Measurements from ENCODE around the gene ABCB11.

The ABCB11 gene

GRCh38 chr2:169042856-169043255, 11.7 kb upstream of the ABCB11 start:
- no peak for DNase-seq (ENCODE audit: low read depth)

- no peak for DNase-seq (ENCODE audit: low read depth)
Observed at GRCh38 chr2:169041594-169041993, 10.5 kb upstream of the ABCB11 start.

DNA sequence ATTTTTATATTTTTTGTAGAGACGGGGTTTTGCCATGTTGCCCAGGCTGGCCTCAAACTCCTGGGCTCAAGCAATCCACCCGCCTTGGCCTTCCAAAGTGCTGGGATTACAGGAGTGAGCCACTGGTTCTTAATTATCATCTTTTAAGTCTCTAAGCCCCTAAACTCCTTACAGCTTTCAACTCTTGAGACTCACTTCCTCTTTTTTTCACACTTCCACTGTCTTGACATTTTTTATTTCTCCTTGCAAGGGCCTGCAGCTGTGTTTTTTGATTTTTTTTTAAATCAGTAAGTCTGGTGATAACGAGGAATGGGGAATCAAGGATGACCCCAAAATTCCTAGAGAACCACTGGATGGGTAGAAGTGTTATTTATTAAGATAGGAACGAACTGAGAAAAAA, 8.6 kb upstream of the ABCB11 start:
- DNase-seq (ENCODE audit: low read depth) = no peak

- DNase-seq (ENCODE audit: low read depth) = no peak
Observed at GRCh38 chr2:169038338-169038757, 7.2 kb upstream of the ABCB11 start.

DNA sequence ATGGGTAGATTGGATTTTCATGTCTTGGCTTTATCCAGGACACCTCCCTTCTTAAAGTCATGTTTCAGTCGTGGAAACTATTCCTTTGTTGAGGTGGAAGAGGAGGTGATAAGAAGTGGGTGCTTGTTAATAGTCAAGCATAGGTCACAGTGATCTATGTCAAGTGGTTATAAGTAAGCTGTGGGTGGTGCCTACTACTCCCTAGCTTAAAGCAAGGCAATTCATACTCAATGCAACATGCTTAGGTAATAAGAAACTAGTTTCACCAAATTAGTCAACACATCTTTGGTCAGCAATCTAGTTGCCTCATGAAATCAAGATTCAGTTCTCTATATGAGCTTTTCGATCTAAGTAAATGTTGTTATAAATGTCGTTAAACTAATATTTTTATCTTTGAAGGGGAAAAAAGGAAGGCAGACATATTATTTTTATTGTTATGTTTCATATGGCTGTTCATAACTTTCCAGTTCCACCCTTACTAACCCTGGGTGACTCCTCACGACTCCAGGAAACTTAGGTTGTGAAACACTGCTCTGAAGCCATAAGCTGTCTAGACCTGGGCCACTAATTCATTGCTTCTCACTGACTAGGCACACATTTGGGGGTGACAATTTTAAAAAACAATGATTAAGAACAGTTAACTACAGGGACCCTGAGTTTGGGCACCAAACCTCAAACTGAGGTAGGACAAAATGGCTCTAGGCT, 5.8 kb upstream of the ABCB11 start:
- DNase-seq (ENCODE audit: low read depth) = no peak

DNA sequence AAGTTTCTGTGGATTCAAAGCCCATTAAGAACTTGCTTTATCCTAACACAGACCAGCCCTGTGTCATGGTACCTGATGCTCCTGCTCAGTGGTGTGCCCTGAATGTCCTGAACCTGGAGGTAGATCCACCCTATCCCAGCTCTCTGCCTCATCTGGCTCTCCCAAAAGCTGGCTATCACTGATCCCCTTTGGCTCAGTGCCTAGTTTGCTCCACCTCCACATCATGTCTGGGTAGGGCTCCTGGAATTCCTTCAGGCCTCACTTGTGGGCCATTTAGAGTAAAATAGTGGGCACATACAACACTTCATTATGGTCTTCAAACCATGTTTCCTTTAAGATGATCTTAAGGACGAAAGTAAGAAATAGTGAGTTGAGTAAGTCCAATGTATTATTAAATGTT, 4.8 kb upstream of the ABCB11 start:
- no peak for DNase-seq (ENCODE audit: low read depth)

DNA sequence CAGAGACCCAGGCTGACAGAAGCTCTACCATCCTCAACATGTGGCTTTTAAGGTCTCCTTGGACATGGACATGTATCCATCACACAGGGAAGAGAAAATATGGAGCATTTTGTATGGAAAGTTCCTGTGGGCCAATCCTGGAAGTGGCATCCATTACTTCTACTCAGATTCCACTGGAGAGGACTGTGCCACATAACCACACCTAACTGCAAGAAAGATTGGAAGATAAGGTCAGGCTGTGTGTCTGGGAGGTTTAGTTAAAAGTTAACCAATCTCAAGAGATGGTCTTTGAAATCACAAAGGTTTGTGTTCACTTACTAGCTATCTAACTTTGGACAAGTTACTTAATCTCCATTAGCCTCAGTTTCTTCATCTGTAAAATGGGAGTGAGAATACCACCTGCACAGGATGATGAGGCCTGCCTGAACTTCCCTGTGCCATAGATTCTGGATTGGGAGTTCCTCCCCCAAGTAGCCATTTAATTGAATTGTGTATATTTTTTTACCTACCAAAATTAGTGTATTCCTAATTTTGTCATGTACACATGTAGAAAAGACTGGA, 3.9 kb upstream of the ABCB11 start:
- no peak for DNase-seq (ENCODE audit: low read depth)

DNA sequence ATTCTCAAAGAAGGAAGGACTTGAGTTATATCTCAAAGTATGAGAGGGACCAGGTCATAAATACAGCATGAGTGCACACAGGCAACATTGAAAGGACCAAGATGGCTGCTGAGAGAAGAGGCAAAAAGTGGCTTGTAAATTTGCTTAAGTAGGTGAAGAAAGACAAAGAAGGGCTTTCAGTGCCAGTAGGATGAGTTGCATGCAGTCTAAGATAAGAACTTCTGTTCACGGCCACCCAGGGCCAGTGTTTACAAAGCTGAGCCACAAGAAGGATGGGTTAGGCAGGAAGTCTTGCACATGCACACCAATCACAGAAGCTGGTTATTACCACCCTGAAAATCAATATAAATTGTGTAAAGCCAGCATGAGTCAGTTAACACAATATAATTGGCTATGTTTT, 3.1 kb upstream of the ABCB11 start:
- DNase-seq (ENCODE audit: low read depth) = no peak

- DNase-seq (ENCODE audit: low read depth) = no peak
Observed at GRCh38 chr2:169029341-169029740, 1.8 kb downstream of the ABCB11 start.

DNA sequence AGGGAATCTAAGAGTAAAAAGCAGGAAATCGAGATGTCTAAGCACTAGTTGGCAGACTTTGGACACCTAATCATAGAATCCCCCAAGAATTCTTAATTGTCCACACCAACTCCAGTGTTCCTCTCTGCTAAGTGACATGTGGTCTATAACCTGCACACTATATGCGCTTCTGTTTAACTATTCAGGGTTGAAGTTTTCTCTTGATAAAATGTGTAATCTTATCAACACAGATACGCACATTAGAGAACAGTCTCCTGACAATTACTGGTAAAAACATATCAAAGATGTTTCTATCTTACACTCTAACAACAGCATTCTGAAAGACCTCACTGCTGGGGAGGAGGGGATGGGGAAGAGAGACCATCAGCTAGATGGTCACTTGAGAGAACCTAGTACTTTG, 3.9 kb downstream of the ABCB11 start:
- DNase-seq (ENCODE audit: low read depth) = no peak

- DNase-seq (ENCODE audit: low read depth) = no peak
Observed at GRCh38 chr2:169026056-169026455, 5.1 kb downstream of the ABCB11 start.

- no peak for DNase-seq (ENCODE audit: low read depth)
Observed at GRCh38 chr2:169023161-169023560, 8.0 kb downstream of the ABCB11 start.

GRCh38 chr2:169018390-169018789, 12.7 kb downstream of the ABCB11 start:
- DNase-seq (ENCODE audit: low read depth) = no peak

DNA sequence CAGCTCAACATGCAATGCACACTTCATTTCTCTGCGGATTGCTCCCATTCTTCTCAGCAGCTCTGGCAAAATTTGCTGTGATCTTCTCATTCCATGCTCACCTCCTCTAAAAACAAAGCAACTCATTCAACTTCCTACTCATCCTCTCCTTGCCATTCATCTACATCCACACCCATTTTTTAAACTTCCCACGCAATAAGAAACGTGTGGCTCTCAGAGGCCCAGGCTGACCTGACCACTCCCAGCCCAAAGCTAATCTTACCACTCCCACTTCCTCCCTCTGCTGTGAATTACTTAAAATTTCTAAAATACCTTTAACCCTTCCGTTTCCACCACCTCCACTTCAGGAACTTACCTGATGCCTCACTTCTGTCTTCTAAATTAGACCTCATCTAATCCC, 15.2 kb downstream of the ABCB11 start:
- no peak for DNase-seq (ENCODE audit: low read depth)

- no peak for DNase-seq (ENCODE audit: low read depth)
Observed at GRCh38 chr2:169014780-169015179, 16.3 kb downstream of the ABCB11 start.

DNA sequence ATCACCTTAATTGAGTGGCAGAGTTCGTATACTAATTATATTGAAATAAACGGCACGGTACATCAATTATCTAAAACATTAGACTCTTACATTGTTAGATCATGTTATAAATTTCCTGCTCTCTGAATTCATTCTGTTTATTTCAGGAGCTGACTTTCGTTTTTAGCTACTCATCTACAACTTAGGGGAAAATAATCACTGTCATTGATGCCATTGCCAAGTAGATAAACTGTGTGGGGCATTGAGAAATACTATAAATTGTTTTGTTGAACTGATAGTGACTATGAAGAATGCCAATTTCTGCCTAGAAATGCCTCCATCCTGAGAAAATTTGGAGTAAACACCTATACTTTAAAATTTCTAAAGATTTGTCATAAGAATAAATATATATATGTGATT, 17.5 kb downstream of the ABCB11 start:
- DNase-seq (ENCODE audit: low read depth) = no peak

GRCh38 chr2:169012812-169013627, 18.1 kb downstream of the ABCB11 start:
- DNase-seq (ENCODE audit: low read depth) = no peak

DNA sequence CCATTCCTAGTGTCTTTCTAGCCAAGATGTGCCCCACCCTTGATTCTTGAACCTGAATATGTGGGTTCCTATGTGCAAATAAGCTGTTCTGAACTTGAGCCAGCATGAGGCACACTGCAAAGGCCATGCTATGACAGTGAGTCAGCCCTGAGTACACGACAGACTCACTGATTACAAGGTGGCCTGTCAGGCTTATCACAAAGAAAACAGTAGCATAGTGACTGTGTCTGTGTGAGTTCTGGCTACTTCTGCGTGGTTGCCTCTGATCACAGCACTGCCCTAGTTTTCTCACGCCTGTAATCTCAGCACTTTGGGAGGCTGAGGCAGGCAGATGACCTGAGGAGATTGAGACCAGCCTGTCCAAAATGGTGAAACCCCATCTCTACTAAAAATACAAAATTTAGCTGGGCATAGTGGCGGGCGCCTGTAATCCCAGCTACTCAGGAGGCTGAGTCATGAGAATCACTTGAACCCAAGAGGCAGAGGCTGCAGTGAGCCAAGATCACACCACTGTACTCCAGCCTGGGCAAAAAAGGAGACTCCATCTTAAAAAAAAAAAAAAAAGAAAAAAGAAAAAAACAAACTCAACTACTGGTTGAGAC, 18.8 kb downstream of the ABCB11 start:
- DNase-seq (ENCODE audit: low read depth) = peak; percentile 4

DNA sequence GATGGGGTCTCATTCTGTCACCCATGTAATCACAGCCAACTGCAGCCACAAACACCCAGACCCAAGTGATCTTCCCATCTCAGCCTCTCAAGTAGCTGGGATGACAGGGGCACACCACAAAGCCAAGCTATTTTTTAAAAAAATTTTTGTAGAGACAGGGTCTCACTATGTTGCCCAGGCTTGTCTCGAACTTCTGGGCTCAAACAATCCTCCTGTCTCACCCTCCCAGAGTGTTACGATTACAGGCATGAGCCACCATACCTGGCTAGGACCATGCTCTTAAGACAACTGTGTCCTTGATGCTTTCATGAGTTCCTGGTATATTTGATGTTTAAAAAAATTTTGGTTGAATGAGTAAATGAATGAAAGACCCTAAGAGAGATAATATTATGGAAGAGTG, 19.4 kb downstream of the ABCB11 start:
- no peak for DNase-seq (ENCODE audit: low read depth)

- no peak for DNase-seq (ENCODE audit: low read depth)
Observed at GRCh38 chr2:169010633-169011460, 20.3 kb downstream of the ABCB11 start.

DNA sequence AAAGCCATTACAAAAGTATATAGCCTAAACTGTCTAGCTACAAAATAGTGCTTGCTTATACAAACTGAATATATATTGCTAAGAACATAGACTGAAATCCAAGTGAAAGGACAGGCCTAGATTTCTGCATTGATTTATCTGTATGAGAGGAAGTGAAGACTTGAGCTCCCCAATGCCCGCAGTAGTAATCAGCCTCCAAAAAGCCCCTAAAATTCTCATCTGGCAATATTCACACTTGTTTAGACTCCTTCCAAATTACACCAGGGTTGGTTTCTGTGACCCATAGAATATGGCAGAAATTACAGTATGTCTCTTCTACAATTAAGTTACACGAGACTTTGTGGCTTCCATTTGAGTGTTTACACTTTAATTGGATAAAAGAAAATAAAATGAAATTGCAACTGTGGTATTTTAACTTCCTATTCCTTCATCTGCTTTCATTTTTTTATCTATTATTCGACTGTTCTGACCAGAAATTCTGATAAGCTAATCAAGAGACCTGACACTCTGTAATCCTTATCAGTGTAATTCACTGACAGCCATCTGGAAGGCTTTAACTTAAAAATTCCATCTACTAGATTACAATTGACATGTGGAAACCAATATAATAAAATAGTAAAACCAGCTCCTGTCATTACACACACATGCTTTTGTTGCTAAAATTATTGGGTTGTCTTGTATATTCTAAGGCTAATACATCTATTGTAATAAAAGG, 21.1 kb downstream of the ABCB11 start:
- no peak for DNase-seq (ENCODE audit: low read depth)

Data from activated T-cell treated with anti-CD3 and anti-CD28 coated beads for 48 hours (primary cell).